ENCODE results near the gene CFAP45.

DNA sequence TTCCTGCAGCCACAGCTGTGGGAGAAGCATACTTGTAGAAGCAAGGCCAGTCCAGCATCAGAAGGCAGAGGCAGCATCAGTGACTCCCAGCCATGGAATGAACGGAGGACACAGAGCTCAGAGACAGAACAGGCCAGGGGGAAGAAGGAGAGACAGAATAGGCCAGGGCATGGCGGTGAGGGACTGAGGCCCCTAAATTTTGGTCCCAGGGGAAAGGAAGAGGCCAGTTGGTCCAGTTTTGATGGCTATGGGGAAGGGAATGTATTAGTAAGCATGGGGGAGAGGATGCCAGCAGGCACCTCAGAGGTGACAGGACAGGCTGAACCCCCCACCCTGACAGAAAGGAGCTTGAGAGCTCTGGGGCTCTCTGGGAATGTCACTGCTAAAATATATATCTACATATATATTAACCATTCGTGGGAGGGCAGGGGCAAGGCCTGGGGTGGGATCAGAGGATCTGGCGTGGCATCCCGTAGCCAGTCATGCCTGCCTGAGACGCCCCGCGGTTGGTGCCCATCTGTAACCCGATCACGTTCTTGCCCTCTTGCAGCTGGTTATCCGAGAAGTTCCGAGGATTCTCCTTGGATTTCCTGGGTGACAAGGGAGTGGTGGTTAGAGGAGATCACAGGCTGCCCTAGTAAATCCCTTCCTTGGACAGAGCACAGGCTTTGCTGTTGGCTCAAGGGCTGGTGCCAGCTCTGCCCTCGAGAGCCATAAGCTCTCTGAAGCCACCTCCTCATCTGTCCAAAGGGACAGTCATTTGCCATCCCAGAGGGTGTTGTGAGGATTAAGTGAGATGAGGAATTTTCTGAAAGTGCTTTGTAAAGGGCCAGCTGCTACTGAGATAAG lies 18.6 kb upstream of the CFAP45 start:
- TF ChIP-seq, protein P1, sequence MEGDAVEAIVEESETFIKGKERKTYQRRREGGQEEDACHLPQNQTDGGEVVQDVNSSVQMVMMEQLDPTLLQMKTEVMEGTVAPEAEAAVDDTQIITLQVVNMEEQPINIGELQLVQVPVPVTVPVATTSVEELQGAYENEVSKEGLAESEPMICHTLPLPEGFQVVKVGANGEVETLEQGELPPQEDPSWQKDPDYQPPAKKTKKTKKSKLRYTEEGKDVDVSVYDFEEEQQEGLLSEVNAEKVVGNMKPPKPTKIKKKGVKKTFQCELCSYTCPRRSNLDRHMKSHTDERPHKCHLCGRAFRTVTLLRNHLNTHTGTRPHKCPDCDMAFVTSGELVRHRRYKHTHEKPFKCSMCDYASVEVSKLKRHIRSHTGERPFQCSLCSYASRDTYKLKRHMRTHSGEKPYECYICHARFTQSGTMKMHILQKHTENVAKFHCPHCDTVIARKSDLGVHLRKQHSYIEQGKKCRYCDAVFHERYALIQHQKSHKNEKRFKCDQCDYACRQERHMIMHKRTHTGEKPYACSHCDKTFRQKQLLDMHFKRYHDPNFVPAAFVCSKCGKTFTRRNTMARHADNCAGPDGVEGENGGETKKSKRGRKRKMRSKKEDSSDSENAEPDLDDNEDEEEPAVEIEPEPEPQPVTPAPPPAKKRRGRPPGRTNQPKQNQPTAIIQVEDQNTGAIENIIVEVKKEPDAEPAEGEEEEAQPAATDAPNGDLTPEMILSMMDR (conservative IDR thresholded peaks at IDR 0.05; ENCODE audit: low read depth in 2 of 2): no peak
- TF ChIP-seq ZNF114 (CRISPR knock-in tag; IDR thresholded peaks at IDR 0.05): no peak
- TF ChIP-seq EZH2 (IDR thresholded peaks at IDR 0.05; ENCODE audit: low read depth, unreplicated experiment): no peak
- TF ChIP-seq EZH2phosphoT487 (IDR thresholded peaks at IDR 0.05; ENCODE audit: unreplicated experiment): no peak
- TF ChIP-seq JUNB (IDR thresholded peaks at IDR 0.05; ENCODE audit: unreplicated experiment): no peak
- TF ChIP-seq POLR2AphosphoS5 (IDR thresholded peaks at IDR 0.05; ENCODE audit: low read depth): no peak
- TF ChIP-seq NANOG (IDR thresholded peaks at IDR 0.05; ENCODE audit: borderline replicate concordance): no peak
- no peak for TF ChIP-seq STAT1 (IDR thresholded peaks at IDR 0.05; ENCODE audit: unreplicated experiment)
- TF ChIP-seq, protein P2, sequence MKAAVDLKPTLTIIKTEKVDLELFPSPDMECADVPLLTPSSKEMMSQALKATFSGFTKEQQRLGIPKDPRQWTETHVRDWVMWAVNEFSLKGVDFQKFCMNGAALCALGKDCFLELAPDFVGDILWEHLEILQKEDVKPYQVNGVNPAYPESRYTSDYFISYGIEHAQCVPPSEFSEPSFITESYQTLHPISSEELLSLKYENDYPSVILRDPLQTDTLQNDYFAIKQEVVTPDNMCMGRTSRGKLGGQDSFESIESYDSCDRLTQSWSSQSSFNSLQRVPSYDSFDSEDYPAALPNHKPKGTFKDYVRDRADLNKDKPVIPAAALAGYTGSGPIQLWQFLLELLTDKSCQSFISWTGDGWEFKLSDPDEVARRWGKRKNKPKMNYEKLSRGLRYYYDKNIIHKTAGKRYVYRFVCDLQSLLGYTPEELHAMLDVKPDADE (IDR thresholded peaks at IDR 0.05): no peak
- TF ChIP-seq, protein P3, sequence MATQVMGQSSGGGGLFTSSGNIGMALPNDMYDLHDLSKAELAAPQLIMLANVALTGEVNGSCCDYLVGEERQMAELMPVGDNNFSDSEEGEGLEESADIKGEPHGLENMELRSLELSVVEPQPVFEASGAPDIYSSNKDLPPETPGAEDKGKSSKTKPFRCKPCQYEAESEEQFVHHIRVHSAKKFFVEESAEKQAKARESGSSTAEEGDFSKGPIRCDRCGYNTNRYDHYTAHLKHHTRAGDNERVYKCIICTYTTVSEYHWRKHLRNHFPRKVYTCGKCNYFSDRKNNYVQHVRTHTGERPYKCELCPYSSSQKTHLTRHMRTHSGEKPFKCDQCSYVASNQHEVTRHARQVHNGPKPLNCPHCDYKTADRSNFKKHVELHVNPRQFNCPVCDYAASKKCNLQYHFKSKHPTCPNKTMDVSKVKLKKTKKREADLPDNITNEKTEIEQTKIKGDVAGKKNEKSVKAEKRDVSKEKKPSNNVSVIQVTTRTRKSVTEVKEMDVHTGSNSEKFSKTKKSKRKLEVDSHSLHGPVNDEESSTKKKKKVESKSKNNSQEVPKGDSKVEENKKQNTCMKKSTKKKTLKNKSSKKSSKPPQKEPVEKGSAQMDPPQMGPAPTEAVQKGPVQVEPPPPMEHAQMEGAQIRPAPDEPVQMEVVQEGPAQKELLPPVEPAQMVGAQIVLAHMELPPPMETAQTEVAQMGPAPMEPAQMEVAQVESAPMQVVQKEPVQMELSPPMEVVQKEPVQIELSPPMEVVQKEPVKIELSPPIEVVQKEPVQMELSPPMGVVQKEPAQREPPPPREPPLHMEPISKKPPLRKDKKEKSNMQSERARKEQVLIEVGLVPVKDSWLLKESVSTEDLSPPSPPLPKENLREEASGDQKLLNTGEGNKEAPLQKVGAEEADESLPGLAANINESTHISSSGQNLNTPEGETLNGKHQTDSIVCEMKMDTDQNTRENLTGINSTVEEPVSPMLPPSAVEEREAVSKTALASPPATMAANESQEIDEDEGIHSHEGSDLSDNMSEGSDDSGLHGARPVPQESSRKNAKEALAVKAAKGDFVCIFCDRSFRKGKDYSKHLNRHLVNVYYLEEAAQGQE (IDR thresholded peaks at IDR 0.05; ENCODE audit: unreplicated experiment): no peak
- TF ChIP-seq CREB1 (CRISPR knock-in tag; IDR thresholded peaks at IDR 0.05; ENCODE audit: low read depth): no peak

Data from GM23338 (cell line).